ENCODE measurements around the gene BRK1. TPM values are rescaled to one million over a fixed set of nuclear protein-coding genes. Genes with fewer than 3 reads are reported as not detected.

Gene BRK1
- polyA plus RNA-seq, 1 of the 3 experiments (the other 2 are of a cell fraction): 211 TPM

DNA sequence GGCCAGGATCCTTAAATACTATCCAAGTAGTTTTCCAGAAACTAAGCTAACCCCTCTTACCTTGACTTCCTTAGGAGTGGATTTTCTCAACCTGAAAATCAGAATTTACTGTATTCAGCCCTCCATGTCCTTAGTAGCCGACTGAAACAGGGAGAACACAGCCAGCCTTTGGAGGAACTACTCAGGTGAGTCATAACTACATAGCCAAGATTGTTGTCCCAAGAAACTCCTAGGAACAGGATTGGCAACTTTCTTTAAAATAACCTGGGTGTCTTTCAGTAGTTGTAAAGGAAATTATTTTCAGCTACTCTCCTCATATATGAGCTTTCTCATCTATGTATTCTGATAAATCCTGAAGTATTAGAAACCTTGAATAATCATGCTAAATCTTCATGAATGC, 29.7 kb upstream of the BRK1 start:
- DNase-seq: no peak
- CTCF ChIA-PET: interaction anchor here (0.7 kb wide), 1 partner anchor 28 kb away, joined by 3 read pairs; no protein-coding TSS in a partner anchor
- Histone ChIP-seq H4K20me1 (ENCODE audit: insufficient read depth) (no peaks in the 10 kb centered on the region), H3K27me3 (ENCODE audit: insufficient read depth) (no peaks in the 10 kb centered on the region), H3K9ac (no peak overlapping the region), H3K4me1 (ENCODE audit: control insufficient read depth in 1 of 2, insufficient read depth in 2 of 2, low read depth in 1 of 2, low read length in 1 of 2) (no peaks in the 10 kb centered on the region; a peak in 1 of 4 replicates), H3K36me3 (replicated peaks in 1 of 2; ENCODE audit: control insufficient read depth in 1 of 2, insufficient read depth in 2 of 2, low read length in 1 of 2) (peaks cover 14% of the 10 kb centered on the region in 2 experiments), H2AFZ (ENCODE audit: low read depth) (no peak overlapping the region), H3K4me2 (no peak overlapping the region), H3K9me2 (no peaks in the 10 kb centered on the region), H3K4me3 (ENCODE audit: low read depth in 2 of 2, low read length in 1 of 2) (no peak overlapping the region), H3K79me2 (ENCODE audit: insufficient read depth) (no peaks in the 10 kb centered on the region), H3F3A (replicated peaks; ENCODE audit: insufficient read depth) (no peaks in the 10 kb centered on the region), H3K9me3 (no peaks in the 10 kb centered on the region), H3K27ac (ENCODE audit: low read depth in 2 of 2, low read length in 1 of 2) (no peak overlapping the region)
- POLR2A ChIA-PET: no interaction called here
- TF ChIP-seq EZH2phosphoT487 (IDR thresholded peaks at IDR 0.05; ENCODE audit: borderline replicate concordance, low read depth) (no peak), GATA2 (CRISPR knock-in tag; IDR thresholded peaks at IDR 0.05) (no peak)
- TF ChIP-seq, protein P1, sequence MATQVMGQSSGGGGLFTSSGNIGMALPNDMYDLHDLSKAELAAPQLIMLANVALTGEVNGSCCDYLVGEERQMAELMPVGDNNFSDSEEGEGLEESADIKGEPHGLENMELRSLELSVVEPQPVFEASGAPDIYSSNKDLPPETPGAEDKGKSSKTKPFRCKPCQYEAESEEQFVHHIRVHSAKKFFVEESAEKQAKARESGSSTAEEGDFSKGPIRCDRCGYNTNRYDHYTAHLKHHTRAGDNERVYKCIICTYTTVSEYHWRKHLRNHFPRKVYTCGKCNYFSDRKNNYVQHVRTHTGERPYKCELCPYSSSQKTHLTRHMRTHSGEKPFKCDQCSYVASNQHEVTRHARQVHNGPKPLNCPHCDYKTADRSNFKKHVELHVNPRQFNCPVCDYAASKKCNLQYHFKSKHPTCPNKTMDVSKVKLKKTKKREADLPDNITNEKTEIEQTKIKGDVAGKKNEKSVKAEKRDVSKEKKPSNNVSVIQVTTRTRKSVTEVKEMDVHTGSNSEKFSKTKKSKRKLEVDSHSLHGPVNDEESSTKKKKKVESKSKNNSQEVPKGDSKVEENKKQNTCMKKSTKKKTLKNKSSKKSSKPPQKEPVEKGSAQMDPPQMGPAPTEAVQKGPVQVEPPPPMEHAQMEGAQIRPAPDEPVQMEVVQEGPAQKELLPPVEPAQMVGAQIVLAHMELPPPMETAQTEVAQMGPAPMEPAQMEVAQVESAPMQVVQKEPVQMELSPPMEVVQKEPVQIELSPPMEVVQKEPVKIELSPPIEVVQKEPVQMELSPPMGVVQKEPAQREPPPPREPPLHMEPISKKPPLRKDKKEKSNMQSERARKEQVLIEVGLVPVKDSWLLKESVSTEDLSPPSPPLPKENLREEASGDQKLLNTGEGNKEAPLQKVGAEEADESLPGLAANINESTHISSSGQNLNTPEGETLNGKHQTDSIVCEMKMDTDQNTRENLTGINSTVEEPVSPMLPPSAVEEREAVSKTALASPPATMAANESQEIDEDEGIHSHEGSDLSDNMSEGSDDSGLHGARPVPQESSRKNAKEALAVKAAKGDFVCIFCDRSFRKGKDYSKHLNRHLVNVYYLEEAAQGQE (IDR thresholded peaks at IDR 0.05; ENCODE audit: low read depth, low read length): no peak
- 92% methylated on average over 1 of the region's 1 CpG for WGBS (ENCODE audit: low lambda C conversion rate)

DNA sequence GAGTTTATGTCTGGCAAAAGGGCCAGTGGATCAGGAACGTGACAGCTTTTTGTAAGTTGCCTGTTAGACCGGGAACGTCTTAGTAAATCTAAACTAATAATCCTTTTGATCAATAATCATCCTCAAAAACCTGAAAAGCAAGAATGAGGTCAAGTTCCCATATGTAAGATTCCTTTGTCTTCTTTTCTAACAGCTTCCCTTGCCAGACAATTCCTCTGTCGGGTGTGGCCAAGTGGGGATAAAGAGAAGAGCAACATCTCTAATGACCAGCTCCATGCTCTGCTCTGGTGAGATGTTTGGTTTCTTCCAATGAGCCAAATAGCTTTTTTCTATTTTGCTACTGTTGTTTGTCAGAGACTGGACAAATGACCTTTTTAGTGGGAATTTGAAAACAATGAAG, 27.2 kb upstream of the BRK1 start:
- Histone ChIP-seq H3K27me3 (ENCODE audit: insufficient read depth) (no peaks in the 10 kb centered on the region), H3F3A (replicated peaks; ENCODE audit: insufficient read depth) (no peaks in the 10 kb centered on the region), H3K4me2 (no peak overlapping the region), H3K9me3 (no peaks in the 10 kb centered on the region), H3K4me3 (ENCODE audit: low read depth in 2 of 2, low read length in 1 of 2) (no peak overlapping the region), H3K9me2 (no peaks in the 10 kb centered on the region), H3K9ac (no peak overlapping the region), H3K4me1 (ENCODE audit: control insufficient read depth in 1 of 2, insufficient read depth in 2 of 2, low read depth in 1 of 2, low read length in 1 of 2) (no peaks in the 10 kb centered on the region), H3K79me2 (ENCODE audit: insufficient read depth) (no peaks in the 10 kb centered on the region), H2AFZ (ENCODE audit: low read depth) (no peak overlapping the region), H4K20me1 (ENCODE audit: insufficient read depth) (no peaks in the 10 kb centered on the region), H3K36me3 (replicated peaks in 1 of 2; ENCODE audit: control insufficient read depth in 1 of 2, insufficient read depth in 2 of 2, low read length in 1 of 2) (peaks cover 6 to 12% of the 10 kb centered on the region in 2 experiments), H3K27ac (ENCODE audit: low read depth in 2 of 2, low read length in 1 of 2) (no peak overlapping the region)
- 93% methylated on average over 4 of the region's 4 CpGs for WGBS (ENCODE audit: low lambda C conversion rate)
- POLR2A ChIA-PET: no interaction called here
- CTCF ChIA-PET: interaction anchor here (1.5 kb wide), 1 partner anchor 33 kb away, joined by 3 read pairs; no protein-coding TSS in a partner anchor
- TF ChIP-seq POLR2AphosphoS5 (IDR thresholded peaks at IDR 0.05; ENCODE audit: low read depth, low read length): no peak
- no peak for TF ChIP-seq GATA2 (CRISPR knock-in tag; IDR thresholded peaks at IDR 0.05)
- no peak for TF ChIP-seq SMC3 (IDR thresholded peaks at IDR 0.05; ENCODE audit: low read depth, low read length)
- TF ChIP-seq CHD2 (IDR thresholded peaks at IDR 0.05; ENCODE audit: low read length, partially characterized antibody): no peak
- DNase-seq: no peak

DNA sequence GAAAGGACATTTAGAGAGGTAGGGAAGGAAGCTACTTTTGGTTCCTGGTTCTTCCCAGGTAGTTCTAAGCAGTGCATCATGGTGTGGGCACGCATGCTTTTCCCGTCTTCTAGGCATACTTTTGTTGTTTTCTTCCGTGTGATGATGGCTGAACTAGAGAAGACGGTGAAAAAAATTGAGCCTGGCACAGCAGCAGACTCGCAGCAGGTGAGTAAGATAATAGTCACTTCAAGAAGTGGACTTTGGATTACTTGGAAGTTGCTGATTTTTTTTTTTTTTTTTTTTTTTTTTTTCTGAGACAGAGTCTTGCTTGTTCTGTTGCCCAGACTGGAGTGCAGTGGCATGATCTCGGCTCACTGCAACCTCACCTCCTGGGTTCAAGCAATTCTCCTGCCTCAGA, 25.3 kb upstream of the BRK1 start:
- peaks cover 6 to 22% of the 10 kb centered on the region in 2 experiments for H3K36me3 ChIP-seq (replicated peaks in 1 of 2; ENCODE audit: control insufficient read depth in 1 of 2, insufficient read depth in 2 of 2, low read length in 1 of 2)
- no peak overlapping the region for H3K4me2 ChIP-seq
- H3K9me2 ChIP-seq: no peaks in the 10 kb centered on the region
- no peaks in the 10 kb centered on the region for H3K79me2 ChIP-seq (ENCODE audit: insufficient read depth)
- 82% methylated on average over 6 of the region's 6 CpGs for WGBS (ENCODE audit: low lambda C conversion rate)
- no peaks in the 10 kb centered on the region for H3K9me3 ChIP-seq
- no peaks in the 10 kb centered on the region for H3K27me3 ChIP-seq (ENCODE audit: insufficient read depth)
- ChIA-PET CTCF (no interaction called here), POLR2A (no interaction called here)
- no peak overlapping the region for H3K4me3 ChIP-seq (ENCODE audit: low read depth in 2 of 2, low read length in 1 of 2)
- H3F3A ChIP-seq (replicated peaks; ENCODE audit: insufficient read depth): no peaks in the 10 kb centered on the region
- no peak overlapping the region for H2AFZ ChIP-seq (ENCODE audit: low read depth)
- H3K27ac ChIP-seq (ENCODE audit: low read depth in 2 of 2, low read length in 1 of 2): no peak overlapping the region
- no peaks in the 10 kb centered on the region for H4K20me1 ChIP-seq (ENCODE audit: insufficient read depth)
- H3K4me1 ChIP-seq (ENCODE audit: control insufficient read depth in 1 of 2, insufficient read depth in 2 of 2, low read depth in 1 of 2, low read length in 1 of 2): no peaks in the 10 kb centered on the region
- no peak overlapping the region for H3K9ac ChIP-seq
- no peak for DNase-seq
- TF ChIP-seq JUND (IDR thresholded peaks at IDR 0.05): no peak
- TF ChIP-seq SIN3A (IDR thresholded peaks at IDR 0.05; ENCODE audit: borderline replicate concordance, low read depth, low read length): no peak
- TF ChIP-seq FOSL2 (IDR thresholded peaks at IDR 0.05; ENCODE audit: borderline replicate concordance, low read depth): no peak
- TF ChIP-seq FOXJ3 (CRISPR knock-in tag; IDR thresholded peaks at IDR 0.05): no peak
- TF ChIP-seq NFIC (IDR thresholded peaks at IDR 0.05; ENCODE audit: borderline replicate concordance): no peak
- no peak for TF ChIP-seq CHD2 (IDR thresholded peaks at IDR 0.05; ENCODE audit: low read length, partially characterized antibody)
- TF ChIP-seq, protein P2, sequence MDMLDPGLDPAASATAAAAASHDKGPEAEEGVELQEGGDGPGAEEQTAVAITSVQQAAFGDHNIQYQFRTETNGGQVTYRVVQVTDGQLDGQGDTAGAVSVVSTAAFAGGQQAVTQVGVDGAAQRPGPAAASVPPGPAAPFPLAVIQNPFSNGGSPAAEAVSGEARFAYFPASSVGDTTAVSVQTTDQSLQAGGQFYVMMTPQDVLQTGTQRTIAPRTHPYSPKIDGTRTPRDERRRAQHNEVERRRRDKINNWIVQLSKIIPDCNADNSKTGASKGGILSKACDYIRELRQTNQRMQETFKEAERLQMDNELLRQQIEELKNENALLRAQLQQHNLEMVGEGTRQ (IDR thresholded peaks at IDR 0.05; ENCODE audit: borderline replicate concordance, low read depth, low read length): no peak
- TF ChIP-seq GABPA (IDR thresholded peaks at IDR 0.05; ENCODE audit: low read depth): no peak
- TF ChIP-seq TEAD4 (IDR thresholded peaks at IDR 0.05; ENCODE audit: borderline replicate concordance, insufficient read depth): no peak
- TF ChIP-seq, protein P3, sequence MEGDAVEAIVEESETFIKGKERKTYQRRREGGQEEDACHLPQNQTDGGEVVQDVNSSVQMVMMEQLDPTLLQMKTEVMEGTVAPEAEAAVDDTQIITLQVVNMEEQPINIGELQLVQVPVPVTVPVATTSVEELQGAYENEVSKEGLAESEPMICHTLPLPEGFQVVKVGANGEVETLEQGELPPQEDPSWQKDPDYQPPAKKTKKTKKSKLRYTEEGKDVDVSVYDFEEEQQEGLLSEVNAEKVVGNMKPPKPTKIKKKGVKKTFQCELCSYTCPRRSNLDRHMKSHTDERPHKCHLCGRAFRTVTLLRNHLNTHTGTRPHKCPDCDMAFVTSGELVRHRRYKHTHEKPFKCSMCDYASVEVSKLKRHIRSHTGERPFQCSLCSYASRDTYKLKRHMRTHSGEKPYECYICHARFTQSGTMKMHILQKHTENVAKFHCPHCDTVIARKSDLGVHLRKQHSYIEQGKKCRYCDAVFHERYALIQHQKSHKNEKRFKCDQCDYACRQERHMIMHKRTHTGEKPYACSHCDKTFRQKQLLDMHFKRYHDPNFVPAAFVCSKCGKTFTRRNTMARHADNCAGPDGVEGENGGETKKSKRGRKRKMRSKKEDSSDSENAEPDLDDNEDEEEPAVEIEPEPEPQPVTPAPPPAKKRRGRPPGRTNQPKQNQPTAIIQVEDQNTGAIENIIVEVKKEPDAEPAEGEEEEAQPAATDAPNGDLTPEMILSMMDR (IDR thresholded peaks at IDR 0.05): no peak
- no peak for TF ChIP-seq EP300 (IDR thresholded peaks at IDR 0.05; ENCODE audit: borderline replicate concordance in 1 of 2, low read depth in 1 of 2, low read length in 1 of 2)
- TF ChIP-seq RCOR1 (IDR thresholded peaks at IDR 0.05; ENCODE audit: low read length): no peak
